Upper lobe of left lung (tissue), 6 donors: Measurements from ENCODE around the gene MBL2. TPM values are rescaled to one million over a fixed set of nuclear protein-coding genes. Genes with fewer than 3 reads are reported as not detected.

Experiments used
- ATAC-seq, 2 donors: fragments of 200-7000 bp; cut with Tn5 transposase; one replicate each; pipeline ENCODE4 v1.9.1; 2022; ENCODE audit warnings: mild to moderate bottlenecking in 2 of 2, moderate library complexity in 2 of 2; ENCODE audit not compliant: low FRiP score in 2 of 2
- DNase-seq, 2 donors: peaks; one replicate each; pipeline ENCODE4 v3.0.0-alpha.2; 2019 to 2020
- H3K27ac ChIP-seq, 4 donors: fragments of 200-600 bp; sonication (generic); one replicate each; pipeline ENCODE4 v1.5.1; 2016 to 2019
- H3K27me3 ChIP-seq, 4 donors: fragments of 200-600 bp; sonication (generic); one replicate each; pipeline ENCODE4 v1.5.1; 2017 to 2019
- H3K36me3 ChIP-seq, 4 donors: fragments of 200-600 bp; sonication (generic); one replicate each; pipeline ENCODE4 v1.5.1; 2016 to 2019
- H3K4me1 ChIP-seq, 4 donors: fragments of 200-600 bp; sonication (generic); one replicate each; pipeline ENCODE4 v1.5.1; 2018 to 2019
- H3K4me3 ChIP-seq, 4 donors: fragments of 200-600 bp; sonication (generic); one replicate each; pipeline ENCODE4 v1.5.1; 2017 to 2019; ENCODE audit warnings: mild to moderate bottlenecking in 2 of 4, moderate library complexity in 1 of 4
- H3K9me3 ChIP-seq, 4 donors: fragments of 200-600 bp; sonication (generic); one replicate each; pipeline ENCODE4 v1.5.1; 2018 to 2019
- EP300 ChIP-seq, 4 donors: sonication (generic); formaldehyde crosslinking; IDR thresholded peaks; one replicate each; pipeline ENCODE4 v1.5.1; 2017; ENCODE audit warnings: antibody characterized with exemption in 4 of 4, control low read depth in 2 of 4
- POLR2A ChIP-seq, 4 donors: fragments of 450-650 bp; IDR thresholded peaks; one replicate each; pipeline ENCODE4 v1.5.1; 2016 to 2017; ENCODE audit warnings: antibody characterized with exemption in 4 of 4, mild to moderate bottlenecking in 2 of 4
- POLR2AphosphoS5 ChIP-seq, 2 donors: sonication (generic); formaldehyde crosslinking; IDR thresholded peaks; one replicate each; pipeline ENCODE4 v1.5.1; 2017; ENCODE audit warnings: antibody characterized with exemption in 2 of 2
- WGBS, 2 donors: methylation state at CpG; one replicate each; pipeline ENCODE4 v1.1.5; 2017 to 2018; 5-methylcytosine and 5-hydroxymethylcytosine counted together
- total RNA-seq, 6 donors: library from RNA; depleted of rRNA in 4 of 6; stranded (reverse); fragments of >200 nt in 4 of 6; gene quantifications; one replicate each; pipeline versions ENCODE4 v1.1.0 to v1.2.1, GENCODE V29; 2016 to 2021
- TF ChIP-seq, protein P1 (sequence below), 6 experiments: fragments of 450-650 bp in 4 of 6; fragments of 200-600 bp in 2 of 6; sonication (generic) in 2 of 6; IDR thresholded peaks; one replicate each; pipeline ENCODE4 v1.5.1; 2016 to 2019; ENCODE audit warnings: antibody characterized with exemption in 6 of 6
- donor health status: DM: no; HTN: no; CAD: no; lungs with moderate emphysema.
- donor health status: DM: no; HTN: yes; CAD: no; lungs with severe emphysema.

MBL2 gene
- total RNA-seq, result under 1 TPM in 1 of 6 donors, not detected in 5; 0.10 TPM

DNA sequence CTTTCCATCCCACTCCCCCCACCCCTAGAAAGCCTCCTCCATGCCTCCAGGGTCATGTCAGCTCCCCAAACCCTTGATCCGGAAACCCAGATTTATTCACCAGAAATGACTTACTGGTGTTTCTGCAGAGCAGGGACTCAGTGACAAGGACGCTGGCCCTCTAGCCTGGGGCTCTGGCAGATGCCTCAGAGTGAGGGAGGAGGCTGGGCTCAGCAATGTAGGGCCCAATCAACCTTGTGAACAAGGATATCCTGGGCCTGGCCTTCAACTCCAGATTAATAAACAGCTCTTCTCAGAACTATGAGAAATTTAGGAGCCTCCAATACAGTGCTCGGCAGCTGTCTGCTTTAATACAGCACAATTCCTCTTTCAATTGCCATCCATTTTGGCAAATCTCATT, at the start of gene MBL2:
Gene MBL2 (minus strand): TSS at position 162 of the 400 bp plus-strand sequence. CDS start 1,149 bp downstream, outside the sequence.
- 61 to 75% methylated on average over 2 to 3 of the region's 3 CpGs for WGBS, 2 donors

GRCh38 chr10:52820309-52820708, 47.7 kb upstream of the MBL2 start:
- TF ChIP-seq POLR2AphosphoS5 (IDR thresholded peaks at IDR 0.05) (no peak), EP300 (IDR thresholded peaks at IDR 0.05) (no peak), POLR2A (IDR thresholded peaks at IDR 0.05) (no peak)
- TF ChIP-seq, protein P1, sequence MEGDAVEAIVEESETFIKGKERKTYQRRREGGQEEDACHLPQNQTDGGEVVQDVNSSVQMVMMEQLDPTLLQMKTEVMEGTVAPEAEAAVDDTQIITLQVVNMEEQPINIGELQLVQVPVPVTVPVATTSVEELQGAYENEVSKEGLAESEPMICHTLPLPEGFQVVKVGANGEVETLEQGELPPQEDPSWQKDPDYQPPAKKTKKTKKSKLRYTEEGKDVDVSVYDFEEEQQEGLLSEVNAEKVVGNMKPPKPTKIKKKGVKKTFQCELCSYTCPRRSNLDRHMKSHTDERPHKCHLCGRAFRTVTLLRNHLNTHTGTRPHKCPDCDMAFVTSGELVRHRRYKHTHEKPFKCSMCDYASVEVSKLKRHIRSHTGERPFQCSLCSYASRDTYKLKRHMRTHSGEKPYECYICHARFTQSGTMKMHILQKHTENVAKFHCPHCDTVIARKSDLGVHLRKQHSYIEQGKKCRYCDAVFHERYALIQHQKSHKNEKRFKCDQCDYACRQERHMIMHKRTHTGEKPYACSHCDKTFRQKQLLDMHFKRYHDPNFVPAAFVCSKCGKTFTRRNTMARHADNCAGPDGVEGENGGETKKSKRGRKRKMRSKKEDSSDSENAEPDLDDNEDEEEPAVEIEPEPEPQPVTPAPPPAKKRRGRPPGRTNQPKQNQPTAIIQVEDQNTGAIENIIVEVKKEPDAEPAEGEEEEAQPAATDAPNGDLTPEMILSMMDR (IDR thresholded peaks at IDR 0.05), result no peak
- Histone ChIP-seq H3K4me3 (no peak overlapping the region), H3K9me3 (no peaks in the 10 kb centered on the region), H3K4me1 (no peaks in the 10 kb centered on the region), H3K36me3 (no peaks in the 10 kb centered on the region), H3K27ac (no peak overlapping the region), H3K27me3 (no peaks in the 10 kb centered on the region)
- no peak for DNase-seq
- 82 to 83% methylated on average over 1 of the region's 1 CpG for WGBS, 2 donors
- ATAC-seq, result no peak

More for the DNA sequence above, at the start of gene MBL2:
- Histone ChIP-seq H3K27ac (no peak within 1 kb of the TSS), H3K27me3 (no peaks in the 10 kb centered on the region), H3K9me3 (no peaks in the 10 kb centered on the region), H3K4me1 (no peaks in the 10 kb centered on the region), H3K36me3 (no peaks in the 10 kb centered on the region), H3K4me3 (no peak within 1 kb of the TSS)
- DNase-seq (no peak), ATAC-seq (no peak)
- TF ChIP-seq, protein P1 (IDR thresholded peaks at IDR 0.05), result no peak

DNA sequence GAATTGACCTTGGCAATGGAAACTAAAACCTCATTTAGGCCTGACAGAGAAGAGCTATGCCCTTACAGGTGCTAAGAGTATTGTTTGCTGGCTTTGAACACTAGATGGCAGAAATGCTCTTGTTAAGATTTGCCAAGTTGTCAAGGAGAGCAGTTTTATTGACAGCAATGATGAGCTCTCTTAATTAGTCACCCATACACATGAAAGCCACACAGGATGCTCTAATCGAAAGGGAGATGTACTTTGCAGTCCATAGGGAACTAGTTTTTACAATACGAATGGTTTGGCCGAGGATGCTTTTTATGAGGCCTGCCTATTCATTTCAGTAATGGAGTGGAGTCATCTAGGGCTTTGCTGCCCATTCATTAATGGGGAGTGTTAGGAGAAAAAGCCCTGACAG, 45.4 kb upstream of the MBL2 start:
- Histone ChIP-seq H3K9me3 (no peaks in the 10 kb centered on the region), H3K36me3 (no peaks in the 10 kb centered on the region), H3K27me3 (no peaks in the 10 kb centered on the region), H3K4me3 (no peak overlapping the region), H3K27ac (no peak overlapping the region), H3K4me1 (no peaks in the 10 kb centered on the region)
- TF ChIP-seq POLR2A (IDR thresholded peaks at IDR 0.05) (no peak), POLR2AphosphoS5 (IDR thresholded peaks at IDR 0.05) (no peak), EP300 (IDR thresholded peaks at IDR 0.05) (no peak)
- TF ChIP-seq, protein P1 (IDR thresholded peaks at IDR 0.05), result peak in 2 of 6 experiments; percentile 25 to 28
- 50 to 53% methylated on average over 3 of the region's 3 CpGs for WGBS, 2 donors
- ATAC-seq (no peak), DNase-seq (no peak)

GRCh38 chr10:52814506-52814905, 41.9 kb upstream of the MBL2 start:
- Histone ChIP-seq H3K27me3 (no peaks in the 10 kb centered on the region), H3K9me3 (no peaks in the 10 kb centered on the region), H3K4me1 (no peaks in the 10 kb centered on the region), H3K36me3 (no peaks in the 10 kb centered on the region), H3K27ac (no peak overlapping the region), H3K4me3 (no peak overlapping the region)
- ATAC-seq (no peak), DNase-seq (no peak)
- no peak for TF ChIP-seq POLR2AphosphoS5 (IDR thresholded peaks at IDR 0.05)
- no peak for TF ChIP-seq EP300 (IDR thresholded peaks at IDR 0.05)
- TF ChIP-seq, protein P1 (IDR thresholded peaks at IDR 0.05), result no peak
- TF ChIP-seq POLR2A (IDR thresholded peaks at IDR 0.05), result no peak
- 60 to 76% methylated on average over 5 of the region's 5 CpGs for WGBS, 2 donors

GRCh38 chr10:52811776-52812175, 39.2 kb upstream of the MBL2 start:
- Histone ChIP-seq H3K27me3 (no peaks in the 10 kb centered on the region), H3K4me3 (no peak overlapping the region), H3K36me3 (no peaks in the 10 kb centered on the region), H3K9me3 (no peaks in the 10 kb centered on the region), H3K4me1 (no peaks in the 10 kb centered on the region), H3K27ac (no peak overlapping the region)
- DNase-seq, result no peak
- ATAC-seq, result no peak
- TF ChIP-seq EP300 (IDR thresholded peaks at IDR 0.05), result no peak
- TF ChIP-seq, protein P1 (IDR thresholded peaks at IDR 0.05), result no peak
- TF ChIP-seq POLR2AphosphoS5 (IDR thresholded peaks at IDR 0.05), result no peak
- no peak for TF ChIP-seq POLR2A (IDR thresholded peaks at IDR 0.05)
